ENCODE measurements around the gene MCTS1.
"Not testable (repeated sequence)": the region's sequence is repeated elsewhere in the genome, so short reads cannot be mapped to it uniquely, and the experiment has no call there.

The MCTS1 gene

DNA sequence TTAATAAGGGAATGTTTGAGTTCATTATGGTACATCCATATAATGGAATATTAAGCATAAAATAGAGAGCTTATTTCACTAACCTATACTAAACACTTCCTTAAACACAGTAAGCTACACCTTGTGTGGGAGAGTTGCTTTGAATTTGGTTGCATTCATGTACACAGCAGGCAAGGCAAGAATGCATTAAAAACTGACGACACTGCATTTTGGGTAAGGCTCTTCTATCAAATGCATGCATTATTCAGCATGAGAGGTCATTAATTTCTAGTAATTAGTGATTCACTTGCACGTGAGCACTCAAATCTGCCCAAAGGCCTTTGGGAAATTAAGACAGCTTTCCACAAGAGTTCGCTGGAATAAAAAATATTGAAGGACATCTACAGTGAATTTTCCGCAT lies 34.7 kb downstream of the MCTS1 start:
- TF ChIP-seq, protein P1, sequence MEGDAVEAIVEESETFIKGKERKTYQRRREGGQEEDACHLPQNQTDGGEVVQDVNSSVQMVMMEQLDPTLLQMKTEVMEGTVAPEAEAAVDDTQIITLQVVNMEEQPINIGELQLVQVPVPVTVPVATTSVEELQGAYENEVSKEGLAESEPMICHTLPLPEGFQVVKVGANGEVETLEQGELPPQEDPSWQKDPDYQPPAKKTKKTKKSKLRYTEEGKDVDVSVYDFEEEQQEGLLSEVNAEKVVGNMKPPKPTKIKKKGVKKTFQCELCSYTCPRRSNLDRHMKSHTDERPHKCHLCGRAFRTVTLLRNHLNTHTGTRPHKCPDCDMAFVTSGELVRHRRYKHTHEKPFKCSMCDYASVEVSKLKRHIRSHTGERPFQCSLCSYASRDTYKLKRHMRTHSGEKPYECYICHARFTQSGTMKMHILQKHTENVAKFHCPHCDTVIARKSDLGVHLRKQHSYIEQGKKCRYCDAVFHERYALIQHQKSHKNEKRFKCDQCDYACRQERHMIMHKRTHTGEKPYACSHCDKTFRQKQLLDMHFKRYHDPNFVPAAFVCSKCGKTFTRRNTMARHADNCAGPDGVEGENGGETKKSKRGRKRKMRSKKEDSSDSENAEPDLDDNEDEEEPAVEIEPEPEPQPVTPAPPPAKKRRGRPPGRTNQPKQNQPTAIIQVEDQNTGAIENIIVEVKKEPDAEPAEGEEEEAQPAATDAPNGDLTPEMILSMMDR (conservative IDR thresholded peaks at IDR 0.05) = no peak
- no peak overlapping the region for H3K27ac ChIP-seq

GRCh38 chrX:120642871-120643270 lies 39.0 kb downstream of the MCTS1 start:
- TF ChIP-seq, protein P1 (conservative IDR thresholded peaks at IDR 0.05) = no peak
- no peak overlapping the region for H3K27ac ChIP-seq

DNA sequence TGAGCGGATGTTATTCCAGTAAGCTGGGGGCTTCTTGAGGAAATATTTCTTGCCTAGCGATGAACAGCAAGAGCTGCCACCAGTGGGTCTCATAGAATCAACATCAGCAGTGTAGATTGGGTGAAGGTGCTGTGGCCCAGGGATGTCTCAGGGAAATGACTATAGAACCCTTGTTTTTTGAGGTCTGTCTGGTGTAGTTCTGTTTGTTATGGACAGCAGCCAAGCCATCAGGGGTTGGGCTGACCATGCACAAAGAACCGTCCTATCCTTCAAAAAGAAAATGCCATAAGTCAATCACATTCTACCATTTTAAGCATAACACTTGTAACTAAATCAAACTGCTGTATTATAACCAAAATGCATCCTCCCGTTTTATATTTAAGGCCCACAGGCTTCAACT lies 43.2 kb downstream of the MCTS1 start:
- TF ChIP-seq, protein P1 (conservative IDR thresholded peaks at IDR 0.05) = no peak
- H3K27ac ChIP-seq = no peak overlapping the region

- not testable (repeated sequence) for H3K27ac ChIP-seq
These were observed 48.4 kb downstream of the MCTS1 start for GRCh38 chrX:120652256-120652655.

- H3K27ac ChIP-seq = no peak overlapping the region
These were observed 49.1 kb downstream of the MCTS1 start for GRCh38 chrX:120653000-120653399.

GRCh38 chrX:120660637-120661036 lies 56.7 kb downstream of the MCTS1 start:
- TF ChIP-seq, protein P1 (conservative IDR thresholded peaks at IDR 0.05) = no peak
- no peak overlapping the region for H3K27ac ChIP-seq

More at GRCh38 chrX:120653000-120653399, 49.1 kb downstream of the MCTS1 start:
- TF ChIP-seq, protein P1 (conservative IDR thresholded peaks at IDR 0.05) = no peak

Data from VCaP (cell line).